ENCODE data around the gene DNAAF5.

Gene DNAAF5

GRCh38 chr7:816751-817671 is 90.5 kb downstream of the DNAAF5 start:
- no peak for TF ChIP-seq CTCF (IDR thresholded peaks at IDR 0.05; ENCODE audit: low read depth, low read length, missing control alignments)
- no peak for DNase-seq (ENCODE audit: low read depth)
- peak overlapping the region; percentile 69 for H3K4me3 ChIP-seq (ENCODE audit: low read depth, low read length)

GRCh38 chr7:818031-818699 is 91.7 kb downstream of the DNAAF5 start:
- peak; percentile 53 for DNase-seq (ENCODE audit: low read depth)
- TF ChIP-seq CTCF (IDR thresholded peaks at IDR 0.05; ENCODE audit: low read depth, low read length, missing control alignments): peak; percentile 54
- peak overlapping the region; percentile 69; the same call in 1 of the 2 replicates for H3K4me3 ChIP-seq (ENCODE audit: low read depth, low read length)

- TF ChIP-seq CTCF (IDR thresholded peaks at IDR 0.05; ENCODE audit: low read depth, low read length, missing control alignments): no peak
- no peak for DNase-seq (ENCODE audit: low read depth)
- H3K4me3 ChIP-seq (ENCODE audit: low read depth, low read length): no peak overlapping the region
Measured at GRCh38 chr7:820341-820740, 93.8 kb downstream of the DNAAF5 start.

- no peak for TF ChIP-seq CTCF (IDR thresholded peaks at IDR 0.05; ENCODE audit: low read depth, low read length, missing control alignments)
- DNase-seq (ENCODE audit: low read depth): no peak
- H3K4me3 ChIP-seq (ENCODE audit: low read depth, low read length): no peak overlapping the region
Measured at GRCh38 chr7:821688-822087, 95.2 kb downstream of the DNAAF5 start.

- H3K4me3 ChIP-seq (ENCODE audit: low read depth, low read length): no peak overlapping the region
- no peak for TF ChIP-seq CTCF (IDR thresholded peaks at IDR 0.05; ENCODE audit: low read depth, low read length, missing control alignments)
- DNase-seq (ENCODE audit: low read depth): no peak
Measured at GRCh38 chr7:822692-823276, 96.3 kb downstream of the DNAAF5 start.

- no peak for TF ChIP-seq CTCF (IDR thresholded peaks at IDR 0.05; ENCODE audit: low read depth, low read length, missing control alignments)
- no peak for DNase-seq (ENCODE audit: low read depth)
- H3K4me3 ChIP-seq (ENCODE audit: low read depth, low read length): no peak overlapping the region
Measured at GRCh38 chr7:823649-824048, 97.2 kb downstream of the DNAAF5 start.
